T follicular helper cell (primary cell): ENCODE results near the gene KCNAB1.
"Not testable (repeated sequence)": the region's sequence is repeated elsewhere in the genome, so short reads cannot be mapped to it uniquely, and the experiment has no call there.

ENCODE experiments used
- DNase-seq: peaks from one replicate; pipeline ENCODE4 v3.0.0-alpha.2; 2020; ENCODE audit warnings: low read depth

KCNAB1 gene

DNA sequence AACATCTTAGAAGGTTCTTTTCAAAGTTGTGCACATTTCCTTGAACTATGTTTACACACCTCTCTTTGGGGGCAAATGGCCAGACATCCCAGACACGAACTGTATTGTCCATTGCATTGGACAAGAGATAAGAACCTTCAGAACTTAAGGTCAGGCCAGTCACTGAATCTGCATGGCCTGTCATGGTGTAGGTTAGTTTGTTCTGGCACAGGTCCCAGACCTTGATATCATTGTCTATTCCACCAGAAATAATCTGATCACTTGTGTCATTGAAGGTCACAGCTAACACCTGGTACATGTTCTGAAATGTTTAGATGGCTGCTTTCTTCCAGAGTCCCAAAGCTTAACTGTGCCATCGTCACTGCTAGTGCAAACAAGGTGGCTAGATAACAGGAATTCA is 55.7 kb downstream of the KCNAB1 start:
- no peak for DNase-seq

DNA sequence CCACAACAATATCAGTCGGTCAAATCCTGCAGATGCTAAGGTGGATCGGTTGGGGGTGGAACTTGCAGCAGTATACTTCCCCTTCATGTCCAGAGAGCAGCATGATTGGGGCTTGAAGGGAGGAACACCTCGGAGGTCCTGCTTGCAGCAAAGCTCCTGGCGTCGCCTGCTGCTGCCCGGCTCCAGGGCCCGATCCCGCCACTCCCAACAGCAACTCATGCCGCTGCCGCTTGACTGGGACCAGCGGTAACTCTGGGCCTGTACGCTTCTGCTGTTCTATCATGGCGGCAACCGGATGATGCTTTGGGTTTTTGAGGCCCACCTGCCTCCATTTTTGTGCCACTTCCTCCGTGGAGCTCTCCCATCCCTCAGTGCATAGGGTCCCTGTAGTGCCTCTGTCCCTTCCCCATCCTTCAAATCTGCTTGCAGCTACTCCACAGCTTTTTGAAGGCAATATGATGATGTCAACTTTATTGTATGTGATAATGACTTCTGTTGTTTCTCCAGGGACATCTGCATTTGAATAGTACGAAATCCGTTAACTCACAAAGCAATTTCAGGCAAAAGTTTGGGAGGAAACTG is 56.3 kb downstream of the KCNAB1 start:
- DNase-seq: no peak

DNA sequence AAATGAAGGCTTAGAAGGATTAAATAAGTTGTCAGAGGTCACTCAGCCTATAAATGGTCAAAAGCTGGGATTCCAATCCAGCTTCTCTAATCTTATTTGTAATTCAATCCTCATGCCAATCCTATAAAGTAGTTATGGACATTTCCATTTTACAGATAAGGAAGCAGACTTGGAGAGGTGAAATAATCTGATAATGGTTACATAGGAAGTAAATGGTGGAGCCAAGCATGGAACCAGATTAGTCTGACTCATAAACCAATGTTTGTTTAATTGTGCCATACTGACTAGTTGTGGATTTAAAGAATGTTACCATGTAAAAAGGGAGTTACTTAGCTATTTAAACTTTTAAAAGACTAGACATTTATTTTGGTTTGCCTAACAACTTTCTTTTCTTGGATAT is 59.7 kb downstream of the KCNAB1 start:
- DNase-seq: no peak

DNA sequence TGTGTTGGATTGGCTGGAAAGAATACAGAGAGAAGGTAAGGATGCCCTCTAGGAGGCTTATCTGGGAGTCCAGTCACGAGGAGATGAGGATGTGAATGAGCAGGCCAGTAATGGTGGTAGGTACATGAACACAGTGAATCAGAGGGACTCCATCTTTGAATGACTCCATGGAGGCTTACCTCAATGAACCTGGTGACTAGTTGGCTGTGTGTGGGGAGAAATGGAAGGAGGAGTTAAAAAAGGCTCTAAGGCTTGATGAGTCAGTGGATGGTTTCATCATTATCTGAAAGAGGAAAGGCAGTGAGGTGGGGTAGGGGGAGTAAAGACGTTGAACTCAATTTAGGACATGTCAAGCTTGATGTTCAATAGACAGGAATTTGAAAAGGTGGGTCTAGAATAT is 61.1 kb downstream of the KCNAB1 start:
- DNase-seq: no peak

DNA sequence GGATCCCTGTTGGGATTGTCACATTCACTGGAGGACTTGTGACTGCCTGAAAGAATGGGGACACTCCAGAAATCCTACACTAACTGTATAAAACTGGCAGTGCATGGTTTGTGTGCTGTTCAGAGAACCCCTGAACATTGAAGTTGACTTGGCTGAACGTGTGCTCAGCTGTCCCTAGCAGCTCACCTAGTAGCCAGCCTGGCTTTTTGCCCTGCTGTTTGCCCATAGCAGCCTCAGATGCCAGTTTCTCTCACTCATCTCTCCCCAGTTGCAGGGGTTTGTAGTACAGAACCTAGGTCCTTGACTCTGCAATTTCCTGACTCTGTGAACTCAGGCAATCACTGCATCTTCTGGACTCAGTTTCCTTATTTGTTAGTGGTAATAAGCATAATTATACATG is 63.0 kb downstream of the KCNAB1 start:
- DNase-seq: no peak

DNA sequence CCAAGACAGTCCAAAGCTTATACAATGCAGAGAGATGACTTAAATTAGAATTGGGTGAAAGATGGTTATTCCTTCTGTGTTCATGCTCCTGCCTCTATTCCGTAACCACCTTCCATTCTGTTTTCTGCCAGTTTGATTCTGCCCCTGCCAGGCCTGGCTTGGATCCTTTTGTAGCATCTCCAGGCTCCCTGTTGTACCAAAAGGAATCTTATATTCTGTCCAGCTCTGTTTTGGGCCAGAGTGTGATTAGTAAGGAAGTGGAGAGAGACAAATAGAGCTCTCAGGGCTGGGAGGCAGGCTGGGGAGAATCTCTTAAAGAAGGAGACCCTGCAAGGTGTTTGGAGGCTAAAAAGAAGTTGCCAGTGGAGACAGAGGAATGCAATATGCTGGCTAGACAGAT is 63.8 kb downstream of the KCNAB1 start:
- DNase-seq: no peak

DNA sequence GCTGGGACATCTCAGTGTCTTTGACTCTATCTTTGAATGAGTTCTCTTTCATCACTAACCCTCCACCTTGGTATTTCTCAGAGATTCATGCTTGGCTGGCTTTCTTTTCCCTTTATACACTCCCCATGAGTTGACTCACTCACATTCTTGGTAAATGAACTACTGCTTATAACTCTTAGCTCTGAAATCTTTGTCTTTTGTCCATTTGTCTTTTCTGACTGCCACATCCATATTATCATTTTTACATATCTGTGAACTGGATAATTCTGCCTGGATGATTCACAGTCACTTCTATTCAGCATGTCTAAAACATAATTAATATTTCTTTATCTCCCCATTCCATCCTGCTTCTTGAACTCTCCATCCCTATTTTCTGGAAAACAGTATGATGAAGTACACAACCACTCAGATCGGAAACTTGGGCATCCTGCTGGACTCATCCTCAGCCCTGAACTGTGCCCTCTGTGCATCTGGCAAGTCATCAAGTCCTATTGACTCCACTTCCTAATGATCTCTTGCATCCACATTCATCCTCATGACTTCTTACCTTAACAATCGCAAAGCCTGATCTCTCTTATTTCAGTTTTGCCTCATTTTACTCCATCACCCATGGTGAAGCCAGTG is 66.9 kb downstream of the KCNAB1 start:
- no peak for DNase-seq

DNA sequence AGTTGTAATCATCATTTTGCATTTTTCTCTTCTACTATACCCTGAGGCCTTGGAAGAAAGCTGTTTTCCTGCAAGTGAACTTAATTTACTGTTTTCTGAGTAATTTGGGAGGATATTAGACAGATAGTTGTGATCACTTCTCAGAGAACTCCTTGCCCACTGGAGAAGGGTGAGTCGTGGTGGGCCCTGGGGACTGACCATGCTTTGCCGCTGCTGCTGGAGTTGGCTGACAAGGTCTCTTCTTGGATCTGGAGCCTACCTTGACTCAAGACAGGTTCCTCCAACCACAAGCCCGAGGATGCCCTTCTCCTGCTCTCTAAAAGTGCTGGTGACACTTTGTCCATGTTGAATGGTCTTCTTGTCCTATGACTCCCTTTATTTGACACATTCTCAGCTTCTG is 68.4 kb downstream of the KCNAB1 start:
- no peak for DNase-seq

DNA sequence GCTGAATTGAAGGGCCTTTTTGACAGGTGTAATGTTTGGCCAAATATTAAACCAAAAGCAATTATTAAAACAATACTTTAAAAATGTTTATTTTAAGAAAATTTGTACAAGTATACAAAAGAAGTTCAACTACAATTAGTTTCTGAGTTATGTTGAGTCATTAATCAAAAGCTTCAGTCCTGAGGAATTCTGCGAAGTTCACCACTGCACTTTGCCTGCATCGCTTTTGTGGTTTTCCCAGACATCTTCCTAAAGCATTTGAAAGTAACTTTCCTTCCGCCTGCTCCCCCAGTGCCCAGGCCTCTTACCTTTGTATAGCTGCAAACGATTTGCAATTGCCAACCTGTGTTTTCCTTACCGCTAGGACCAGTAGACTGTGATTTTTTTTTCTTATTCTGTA is 69.5 kb downstream of the KCNAB1 start:
- no peak for DNase-seq

DNA sequence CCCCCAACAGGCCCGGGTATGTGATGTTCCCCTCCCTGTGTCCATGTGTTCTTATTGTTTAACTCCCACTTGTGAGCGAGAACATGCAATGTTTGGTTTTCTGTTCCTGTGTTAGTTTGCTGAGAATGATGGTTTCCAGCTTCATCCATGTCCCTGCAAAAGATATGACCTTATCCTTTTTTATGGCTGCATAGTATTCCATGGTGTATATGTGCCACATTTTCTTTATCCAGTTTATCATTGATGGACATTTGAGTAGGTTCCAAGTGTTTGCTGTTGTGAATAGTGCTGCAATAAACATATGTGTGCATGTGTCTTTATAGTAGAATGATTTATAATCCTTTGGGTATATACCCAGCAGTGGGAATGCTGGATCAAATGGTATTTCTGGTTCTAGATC is 74.6 kb downstream of the KCNAB1 start:
- DNase-seq: not testable (repeated sequence)

DNA sequence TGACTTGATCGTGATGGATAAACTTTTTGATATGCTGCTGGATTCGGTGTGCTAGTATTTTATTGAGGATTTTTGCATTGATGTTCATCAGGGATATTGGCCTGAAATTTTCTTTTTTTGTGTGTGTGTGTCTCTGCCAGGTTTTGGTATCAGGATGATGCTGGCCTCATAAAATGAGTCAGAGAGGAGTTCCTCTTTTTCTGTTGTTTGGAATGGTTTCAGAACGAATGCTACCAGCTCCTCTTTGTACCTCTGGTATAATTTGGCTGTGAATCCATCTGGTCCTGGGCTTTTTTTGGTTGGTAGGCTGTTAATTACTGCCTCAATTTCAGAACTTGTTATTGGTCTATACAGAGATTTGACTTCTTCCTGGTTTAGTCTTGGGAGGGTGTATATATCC is 76.8 kb downstream of the KCNAB1 start:
- DNase-seq: not testable (repeated sequence)

DNA sequence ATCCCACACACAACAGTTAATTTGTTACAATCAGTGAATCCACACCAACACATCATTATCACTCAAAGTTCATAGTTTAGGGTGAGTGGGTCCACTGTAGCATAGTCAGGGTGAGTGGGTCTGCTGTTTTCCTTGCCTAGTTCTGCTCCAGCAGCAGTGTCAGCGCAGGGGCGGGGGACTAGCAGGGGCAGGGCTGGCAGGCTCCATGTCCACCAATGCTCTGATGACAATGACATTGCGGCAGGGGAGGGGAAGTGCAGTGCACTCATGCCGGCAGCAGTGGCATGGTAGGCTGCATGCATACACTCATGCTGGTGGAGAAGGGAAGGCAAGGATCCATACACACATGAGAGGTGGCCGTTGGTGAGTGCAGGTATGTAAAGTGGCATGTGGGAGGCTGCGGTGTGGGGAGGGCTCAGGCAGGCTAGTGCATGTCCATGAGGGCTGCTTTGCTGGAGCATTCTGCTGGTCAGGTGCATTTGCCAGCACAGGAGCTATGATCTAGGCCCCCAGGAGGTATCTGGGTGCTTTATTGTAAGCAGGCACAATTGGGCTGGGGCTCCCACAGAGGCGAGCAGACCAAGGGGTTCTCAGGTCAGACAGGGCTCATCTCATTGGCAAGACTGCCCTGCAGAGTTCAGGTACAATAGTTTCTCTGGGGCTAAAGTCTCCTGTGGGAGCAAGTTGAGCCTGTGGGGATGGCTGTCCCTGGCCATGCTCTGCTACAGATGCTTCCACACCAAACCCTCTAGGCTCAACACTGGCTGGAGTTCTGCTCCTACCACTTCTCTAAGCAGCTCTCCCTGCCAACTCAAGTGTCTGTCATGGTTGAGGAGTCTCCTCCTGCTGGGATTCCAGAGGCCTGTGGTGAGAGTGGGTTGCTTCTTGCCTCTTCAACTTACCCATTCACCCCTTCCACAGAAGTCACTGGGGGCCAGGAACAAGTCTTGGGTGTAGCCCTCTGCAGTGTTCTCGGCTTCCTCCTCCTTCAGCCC is 81.3 kb downstream of the KCNAB1 start:
- no peak for DNase-seq

DNA sequence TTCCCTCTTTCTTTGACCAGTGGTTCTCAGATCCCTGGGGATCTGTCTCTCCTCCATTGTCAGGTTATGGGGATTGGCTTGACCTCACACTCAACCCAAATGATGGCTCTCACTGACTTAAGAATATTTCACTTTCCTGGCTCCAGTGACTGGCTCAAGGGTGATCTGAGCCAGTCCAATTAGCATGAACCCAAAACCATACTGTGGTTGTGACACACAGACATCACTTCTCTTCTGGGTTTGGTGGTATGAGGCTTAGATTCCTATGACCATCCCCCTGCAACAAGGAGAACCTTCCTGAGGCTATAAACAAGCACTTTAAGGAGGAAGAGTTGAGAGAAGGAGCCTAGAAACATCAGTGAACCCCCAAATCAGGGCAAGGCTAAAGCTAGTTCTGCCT is 85.8 kb downstream of the KCNAB1 start:
- no peak for DNase-seq

DNA sequence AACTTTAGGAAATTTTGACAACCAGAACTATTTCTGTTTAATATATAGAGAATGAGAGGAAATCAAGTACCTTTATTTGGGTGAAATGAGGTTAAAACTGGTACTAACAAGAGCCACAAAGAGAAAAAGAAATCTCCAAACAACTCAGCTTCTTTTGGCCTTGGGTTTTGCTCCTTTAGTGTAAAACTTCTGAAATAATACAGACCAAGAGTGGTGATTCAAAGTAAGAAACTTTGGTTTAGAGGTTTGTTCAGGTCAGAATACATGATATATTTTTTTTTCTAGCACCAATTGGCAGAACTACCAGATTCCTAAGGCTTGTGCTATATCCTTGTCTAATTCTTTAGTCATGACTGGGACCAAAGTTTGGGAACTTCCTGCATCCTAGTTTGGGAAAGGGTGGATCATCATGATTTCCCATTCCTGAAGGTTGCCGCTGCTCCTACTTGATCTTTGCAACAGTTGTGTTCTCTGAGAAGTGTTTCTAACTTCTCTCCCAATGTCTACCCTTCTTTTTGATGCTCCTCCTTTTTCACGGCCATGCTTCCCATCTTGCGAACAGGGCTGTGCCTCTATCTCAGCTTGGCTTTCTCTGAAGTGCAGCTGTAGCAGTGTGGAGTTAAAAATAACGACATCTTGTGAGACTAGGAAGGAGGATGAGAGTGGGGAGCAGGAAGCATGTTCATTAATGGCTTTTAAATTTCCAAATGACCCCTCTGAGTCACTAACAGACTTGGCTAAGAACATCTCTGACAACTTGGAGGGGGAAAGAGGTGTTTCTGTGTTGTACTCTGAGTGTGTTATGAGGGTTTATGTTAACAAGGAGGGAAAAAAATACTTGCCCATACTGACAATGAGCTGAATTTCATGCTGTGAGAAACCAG is 87.7 kb downstream of the KCNAB1 start:
- DNase-seq: no peak

DNA sequence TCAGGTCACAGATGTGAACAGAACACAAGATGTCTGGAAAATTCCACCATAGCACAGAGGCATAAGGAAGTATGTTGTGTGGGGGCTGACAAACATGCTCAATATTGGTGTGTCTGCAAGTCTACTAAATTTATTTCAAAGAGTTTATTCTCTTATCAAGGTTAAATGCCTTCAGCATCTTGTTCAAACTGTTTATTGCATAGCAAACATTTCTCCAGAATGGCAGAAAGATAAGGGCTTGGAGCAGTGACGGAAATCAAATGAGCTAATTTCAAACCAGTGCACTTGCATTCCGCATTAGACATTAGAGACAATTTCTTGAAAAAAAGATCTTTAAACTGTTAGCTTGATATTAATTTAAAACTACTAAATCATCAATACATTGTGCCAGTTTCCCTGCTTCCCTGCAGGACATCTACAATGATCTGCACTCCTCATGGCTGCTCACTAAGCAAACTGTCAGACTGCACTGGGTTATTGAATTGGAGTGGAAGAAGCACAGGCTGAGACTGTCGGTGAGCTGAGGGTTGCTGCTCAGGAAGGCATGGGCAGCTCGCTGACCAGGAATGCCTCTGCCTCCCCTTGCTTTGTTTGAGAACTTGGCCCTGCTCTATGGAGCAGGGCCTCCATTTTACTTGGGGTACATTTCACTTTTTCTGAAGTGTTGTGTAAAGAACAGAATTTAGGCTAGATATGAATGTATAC is 89.4 kb downstream of the KCNAB1 start:
- DNase-seq: no peak

DNA sequence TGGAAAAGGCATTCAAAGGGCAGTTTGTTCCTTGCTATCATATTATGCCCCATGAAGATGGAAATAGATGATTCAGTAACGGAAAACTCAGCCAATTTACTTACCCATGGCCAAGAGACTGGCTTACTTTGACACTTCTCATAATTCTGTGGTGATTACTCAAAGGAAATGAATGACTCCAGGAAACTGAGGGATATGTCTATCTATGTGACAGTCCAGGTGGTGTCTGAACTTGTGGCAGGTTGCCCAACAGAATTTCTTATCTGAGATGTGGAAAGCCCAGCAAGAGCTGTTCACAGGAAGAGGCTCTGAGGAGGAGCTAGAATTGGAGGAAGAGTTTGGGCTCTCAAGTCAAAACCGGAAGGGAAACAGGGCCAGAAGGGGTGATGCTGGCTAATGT is 91.2 kb downstream of the KCNAB1 start:
- no peak for DNase-seq

DNA sequence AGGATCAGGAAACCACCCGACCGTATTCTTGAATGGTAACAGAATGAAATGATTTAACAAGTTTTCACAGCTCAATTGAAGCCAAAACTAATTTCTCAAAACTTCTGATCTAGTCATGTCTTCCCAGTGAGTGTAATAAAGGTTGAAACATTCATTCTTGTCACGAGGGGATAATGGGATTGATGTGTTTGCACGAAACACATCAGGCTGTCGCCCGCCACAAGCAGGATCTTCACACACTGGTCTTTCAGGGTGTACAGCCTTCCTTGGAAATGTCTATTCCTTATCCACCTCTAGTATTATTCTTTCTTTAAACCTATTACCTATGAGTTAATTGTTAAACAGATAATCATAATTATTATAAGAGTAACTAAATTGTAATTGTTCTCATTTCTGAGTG is 94.3 kb downstream of the KCNAB1 start:
- DNase-seq: no peak

DNA sequence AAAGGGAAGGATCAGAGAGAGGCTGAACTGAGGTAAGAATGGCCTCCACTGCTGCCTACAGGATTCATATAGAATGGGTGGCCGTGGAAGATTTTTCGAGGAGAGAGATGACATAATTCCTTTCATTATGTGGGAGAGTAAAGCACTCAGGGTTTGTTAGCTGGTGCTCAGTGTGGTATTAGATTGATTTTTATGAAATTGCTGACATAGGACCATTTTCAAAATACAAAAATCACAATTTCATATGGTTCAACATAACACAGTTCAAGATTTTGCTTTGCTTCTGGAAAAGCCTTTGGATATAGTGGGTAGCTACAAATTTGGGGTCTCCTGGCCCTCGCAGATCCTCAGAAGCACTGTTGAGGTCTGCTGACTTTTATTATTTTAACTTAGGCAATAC is 95.4 kb downstream of the KCNAB1 start:
- DNase-seq: no peak

DNA sequence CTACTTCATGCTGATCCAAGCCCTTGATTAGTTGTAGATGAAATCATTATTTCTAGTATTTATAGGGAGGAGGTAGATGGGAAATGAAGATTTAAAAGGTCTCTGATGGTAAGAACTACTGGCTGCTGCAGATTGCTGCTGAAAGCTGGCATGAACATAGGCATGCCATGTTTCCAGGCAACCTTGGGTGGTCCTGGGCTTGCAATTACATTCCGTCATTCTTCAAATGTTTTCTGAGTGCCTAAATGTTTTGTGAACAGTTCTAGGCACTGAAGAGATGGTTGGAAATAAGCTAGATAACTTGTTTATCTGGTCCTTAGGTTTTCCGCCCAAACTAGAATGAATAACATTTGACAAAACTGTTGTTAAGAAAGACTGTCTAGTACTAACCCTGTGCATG is 95.8 kb downstream of the KCNAB1 start:
- no peak for DNase-seq

DNA sequence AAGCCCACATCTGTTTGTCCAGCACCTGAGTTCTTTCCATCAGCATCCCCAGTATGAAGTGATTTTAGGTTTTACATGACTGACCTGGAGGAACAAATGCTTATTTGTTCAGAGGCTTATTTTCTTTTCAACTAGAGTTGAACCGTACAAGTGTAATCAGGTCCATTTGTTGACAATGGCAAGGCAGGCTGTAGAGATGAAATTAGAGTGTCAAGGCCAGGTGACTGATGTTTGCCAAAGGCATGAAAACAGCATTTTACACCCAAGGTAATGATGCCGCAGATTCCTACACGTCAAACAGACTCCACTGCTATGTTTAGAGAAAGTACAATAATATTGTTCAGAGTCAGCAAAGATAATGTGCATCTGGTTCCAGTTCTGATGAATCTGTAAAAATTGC is 96.5 kb downstream of the KCNAB1 start:
- no peak for DNase-seq

DNA sequence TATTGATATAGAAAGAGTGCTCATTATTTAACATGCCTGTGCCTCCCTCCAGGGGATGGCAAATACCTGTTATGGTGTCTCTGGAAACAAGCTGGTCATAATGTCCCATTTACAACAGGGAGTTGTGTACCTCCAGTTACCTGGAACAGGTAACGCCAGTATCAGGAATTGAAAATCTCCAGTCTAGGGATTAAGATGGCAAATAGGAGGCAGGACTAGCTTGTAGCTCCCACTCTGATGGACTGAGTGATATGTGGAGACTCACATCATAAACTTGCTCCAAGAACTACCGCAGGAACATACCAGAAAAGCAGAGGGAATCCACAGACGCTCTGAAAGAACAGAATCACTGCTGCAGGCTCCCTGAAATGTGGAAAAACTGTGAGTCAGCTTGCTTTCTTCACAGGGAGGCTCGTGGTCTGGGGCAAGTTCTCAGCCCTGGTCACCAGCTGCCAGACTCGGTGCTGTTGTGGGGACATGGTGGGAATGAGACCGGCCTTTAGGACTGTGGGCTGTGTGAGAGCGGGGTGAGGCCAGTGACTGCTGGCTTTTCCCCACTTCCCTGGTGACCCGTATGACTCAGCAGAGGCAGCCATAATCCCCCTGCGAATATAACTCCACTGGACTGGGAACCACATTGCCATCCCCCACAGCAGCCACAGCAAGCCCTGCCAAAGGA is 97.4 kb downstream of the KCNAB1 start:
- no peak for DNase-seq
